Endothelial cell of coronary artery (primary cell): ENCODE data around the gene GPR42. TPM values are rescaled to one million over a fixed set of nuclear protein-coding genes. Genes with fewer than 3 reads are reported as not detected.

Source experiments
- total RNA-seq: library from RNA; depleted of rRNA; stranded (reverse); fragments of >200 nt; gene quantifications from 2 replicates; pipeline ENCODE4 v1.2.3, GENCODE V29; 2014

The GPR42 gene, protein sequence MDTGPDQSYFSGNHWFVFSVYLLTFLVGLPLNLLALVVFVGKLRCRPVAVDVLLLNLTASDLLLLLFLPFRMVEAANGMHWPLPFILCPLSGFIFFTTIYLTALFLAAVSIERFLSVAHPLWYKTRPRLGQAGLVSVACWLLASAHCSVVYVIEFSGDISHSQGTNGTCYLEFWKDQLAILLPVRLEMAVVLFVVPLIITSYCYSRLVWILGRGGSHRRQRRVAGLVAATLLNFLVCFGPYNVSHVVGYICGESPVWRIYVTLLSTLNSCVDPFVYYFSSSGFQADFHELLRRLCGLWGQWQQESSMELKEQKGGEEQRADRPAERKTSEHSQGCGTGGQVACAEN
- not detected in 2 replicates for total RNA-seq

DNA sequence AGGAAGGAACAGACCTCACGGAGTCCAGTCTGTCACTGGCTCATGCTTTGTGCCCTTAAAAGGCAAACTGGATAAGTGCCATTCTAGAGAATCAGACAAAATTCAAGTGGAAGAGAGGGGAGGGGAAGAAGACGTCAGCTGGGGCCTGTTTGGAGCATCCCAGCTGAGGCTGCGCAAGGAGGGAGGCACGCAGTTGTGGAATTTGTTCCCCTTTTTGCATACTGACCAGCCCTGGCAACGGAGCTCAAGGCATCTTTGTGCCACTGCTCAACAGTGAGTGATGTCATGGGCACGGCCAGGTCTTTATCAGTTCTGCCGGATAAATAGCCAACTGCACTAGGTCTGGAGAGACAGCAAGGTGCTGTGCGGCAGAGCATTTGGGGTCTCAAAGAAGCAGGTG is at the start of gene GPR42:
TSS of gene GPR42 (plus strand) at position 347 of the 400 bp plus-strand sequence. CDS start 292 bp downstream, outside the sequence.

DNA sequence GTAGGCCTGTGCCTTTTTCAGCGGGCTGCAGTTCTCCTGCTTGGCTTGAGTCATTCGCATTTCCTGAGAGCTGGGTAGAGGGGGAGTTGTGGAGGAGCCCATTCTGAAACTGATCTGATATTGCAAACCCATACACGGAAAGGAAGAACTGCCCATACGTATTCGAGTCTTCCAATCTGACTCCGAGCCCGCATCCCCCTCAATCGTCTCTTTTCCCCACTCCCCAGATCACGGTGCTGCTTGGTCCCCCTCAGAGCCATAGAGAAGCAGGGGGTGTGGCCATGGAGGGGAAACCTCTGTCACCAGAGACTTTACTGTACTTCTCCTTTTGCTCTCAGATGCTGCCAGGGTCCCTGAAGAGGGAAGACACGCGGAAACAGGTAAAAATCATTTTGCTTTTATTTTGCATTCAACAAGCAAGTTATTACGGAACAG is 42.0 kb upstream of the GPR42 start, which contains the start of gene CD22:
TSS of gene CD22 (plus strand) at position 337 of the 435 bp plus-strand sequence. CDS start 2,854 bp downstream, outside the sequence.

DNA sequence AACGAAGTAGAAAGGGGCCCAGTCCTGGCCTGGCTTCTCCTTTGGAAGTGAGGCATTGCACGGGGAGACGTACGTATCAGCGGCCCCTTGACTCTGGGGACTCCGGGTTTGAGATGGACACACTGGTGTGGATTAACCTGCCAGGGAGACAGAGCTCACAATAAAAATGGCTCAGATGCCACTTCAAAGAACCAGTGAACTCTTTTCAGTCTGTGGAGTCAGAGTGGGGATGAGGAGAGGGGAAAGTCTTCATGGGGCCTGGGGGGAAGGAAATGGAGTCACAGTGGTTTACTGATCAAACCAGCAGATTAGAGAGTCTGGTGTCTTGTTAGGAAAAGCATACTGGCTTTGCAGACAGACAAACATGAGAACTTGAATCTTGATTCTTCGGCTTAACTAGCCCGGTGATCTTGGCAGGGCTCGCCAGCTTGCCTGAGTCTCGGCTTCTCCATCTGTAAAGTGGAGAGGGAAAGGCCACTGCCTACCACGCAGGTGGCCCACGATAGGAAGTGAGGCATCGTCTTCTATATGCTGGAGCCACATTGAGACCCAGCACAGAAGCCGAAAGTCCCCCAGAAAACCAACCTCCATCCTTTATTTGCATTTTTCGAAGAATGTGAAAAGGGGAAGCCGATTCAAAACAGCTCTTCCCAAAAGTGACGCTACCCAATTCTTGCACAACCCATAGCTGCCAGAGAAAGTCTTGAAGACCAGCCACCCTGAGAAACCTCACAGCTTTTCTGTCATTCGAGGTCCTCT is 23.5 kb upstream of the GPR42 start, which contains the start of gene FFAR1:
TSS of gene FFAR1 (plus strand) at position 732 of the 759 bp plus-strand sequence. CDS start 3,650 bp downstream, outside the sequence.

DNA sequence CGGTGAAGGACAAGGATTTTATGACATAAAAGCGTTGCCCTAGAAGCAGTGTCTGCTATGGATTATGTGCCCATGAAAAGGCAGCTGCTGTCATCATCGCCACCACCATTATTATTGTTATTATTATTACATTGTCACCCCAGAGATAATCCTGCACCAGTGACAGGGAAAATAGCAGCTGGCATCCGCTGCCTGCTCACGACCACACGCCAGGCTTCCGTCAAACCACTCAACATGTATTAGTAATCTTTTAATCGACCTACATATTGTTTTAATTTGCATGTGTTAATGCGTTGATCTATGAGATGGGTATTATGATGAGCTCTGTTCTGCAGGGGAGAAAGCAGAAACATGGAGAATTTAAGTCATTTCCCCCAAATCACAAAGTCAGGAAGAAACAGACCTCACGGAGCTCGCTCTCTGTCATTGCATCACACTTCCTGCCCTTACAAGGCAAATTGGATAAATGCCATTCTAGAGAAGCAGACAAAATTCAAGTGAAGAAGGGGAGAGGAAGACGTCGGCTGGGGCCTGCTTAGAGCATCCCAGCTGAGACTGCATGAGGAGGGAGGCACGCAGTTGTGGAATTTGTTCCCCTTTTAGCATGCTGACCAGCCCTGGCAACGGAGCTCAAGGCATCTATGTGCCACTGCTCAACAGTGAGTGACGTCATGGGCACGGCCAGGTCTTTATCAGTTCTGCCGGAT is 12.8 kb upstream of the GPR42 start, which contains the start of gene FFAR3:
TSS of gene FFAR3 (plus strand) at position 594 of the 707 bp plus-strand sequence. CDS start 431 bp downstream, outside the sequence.

Other genes with a start within 250 kb of the GPR42 start
- gene LGI4, start 236.0 kb upstream of the GPR42 start, total RNA-seq, result 0.09 TPM in 1 of 2 replicates, not detected in the other
- gene FXYD1, start 232.2 kb upstream of the GPR42 start, total RNA-seq, result not detected in 2 replicates
- not detected in 2 replicates for gene FXYD7, start 227.8 kb upstream of the GPR42 start, total RNA-seq
- gene FXYD5, start 216.3 kb upstream of the GPR42 start, total RNA-seq, result 25.6 and 28.0 TPM in 2 replicates
- not detected in 2 replicates for gene FAM187B, start 142.3 kb upstream of the GPR42 start, total RNA-seq
- gene LSR, start 122.1 kb upstream of the GPR42 start, total RNA-seq, result 0.19 and 0.27 TPM in 2 replicates
- gene USF2, start 102.1 kb upstream of the GPR42 start, total RNA-seq, result 39.9 and 49.2 TPM in 2 replicates
- under 0.01 and 0.09 TPM in 2 replicates for gene HAMP, start 88.5 kb upstream of the GPR42 start, total RNA-seq
- gene MAG, start 78.9 kb upstream of the GPR42 start, total RNA-seq, result not detected in 2 replicates
- gene CD22, start 41.9 kb upstream of the GPR42 start, total RNA-seq, result not detected in 2 replicates
- gene FFAR1, start 23.2 kb upstream of the GPR42 start, total RNA-seq, result not detected in 2 replicates
- gene FFAR3, start 12.6 kb upstream of the GPR42 start, total RNA-seq, result not detected in 2 replicates
- gene FFAR2, start 77.2 kb downstream of the GPR42 start, total RNA-seq, result not detected in 2 replicates
- not detected in 2 replicates for gene KRTDAP, start 119.4 kb downstream of the GPR42 start, total RNA-seq
- gene DMKN, start 142.6 kb downstream of the GPR42 start, total RNA-seq, result not detected in 2 replicates
- 0.09 TPM in 1 of 2 replicates, not detected in the other for gene SBSN, start 157.2 kb downstream of the GPR42 start, total RNA-seq
- gene GAPDHS, start 162.4 kb downstream of the GPR42 start, total RNA-seq, result not detected in 2 replicates
- 72.9 and 73.4 TPM in 2 replicates for gene TMEM147, start 174.6 kb downstream of the GPR42 start, total RNA-seq
- gene ATP4A, start 192.6 kb downstream of the GPR42 start, total RNA-seq, result not detected in 2 replicates
- gene PMIS2, start 215.1 kb downstream of the GPR42 start, total RNA-seq, result not detected in 2 replicates
- 6.5 and 6.7 TPM in 2 replicates for gene HAUS5, start 241.7 kb downstream of the GPR42 start, total RNA-seq